HG03025 (cell line): ENCODE results near the gene TNK1.
"Not testable (repeated sequence)": the region's sequence is repeated elsewhere in the genome, so short reads cannot be mapped to it uniquely, and the experiment has no call there.

Experiments
- ATAC-seq: cut with Tn5 transposase; IDR thresholded peaks from one replicate; pipeline ENCODE4 v1.9.1; 2021; ENCODE audit warnings: mild to moderate bottlenecking, moderate library complexity; ENCODE audit not compliant: unreplicated experiment, low FRiP score

The TNK1 gene

DNA sequence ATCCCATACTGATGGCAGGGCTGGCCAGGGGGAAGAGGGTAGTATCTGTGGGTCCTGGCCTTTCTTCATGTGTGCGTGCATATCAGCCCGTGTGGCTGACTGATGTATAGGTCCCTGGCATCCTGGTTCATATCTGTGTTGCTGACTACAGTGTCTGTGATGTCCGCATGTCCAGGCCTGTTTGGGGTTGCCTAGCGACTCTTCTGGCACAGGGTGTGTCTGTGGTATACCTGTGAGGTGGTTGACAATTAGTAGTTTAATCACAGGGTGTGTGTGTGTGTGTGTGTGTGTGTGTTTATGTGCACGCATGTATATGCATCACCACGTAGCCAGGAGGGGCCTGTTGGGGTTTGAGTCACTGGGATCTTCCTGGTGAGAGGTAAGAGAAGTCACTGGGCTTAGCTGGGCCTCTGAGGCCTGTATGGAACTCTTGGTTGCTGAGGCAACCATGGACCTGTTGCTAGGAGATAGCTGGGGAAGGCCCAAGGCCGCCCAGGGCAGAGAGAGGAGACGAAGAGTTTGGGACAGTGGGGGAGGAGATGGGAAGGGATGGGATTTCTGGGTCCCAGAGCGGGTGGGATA is 26.5 kb upstream of the TNK1 start:
- no peak for ATAC-seq

DNA sequence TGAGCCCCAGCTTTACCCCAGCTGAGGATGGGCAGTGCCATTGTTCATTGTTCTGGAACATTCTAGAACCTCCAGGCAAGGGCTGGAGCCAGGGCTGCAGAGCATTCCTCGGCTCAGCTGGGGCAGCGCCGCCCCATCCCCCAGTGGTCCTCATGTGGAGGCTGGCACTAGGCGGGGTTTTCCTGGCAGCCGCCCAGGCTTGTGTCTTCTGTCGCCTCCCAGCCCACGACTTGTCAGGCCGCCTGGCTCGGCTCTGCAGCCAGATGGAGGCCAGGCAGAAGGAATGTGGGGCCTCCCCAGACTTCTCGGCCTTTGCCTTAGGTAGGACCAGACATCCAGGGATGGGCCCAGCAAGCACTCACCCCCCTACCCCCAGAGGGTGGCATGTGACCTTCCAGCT is 25.8 kb upstream of the TNK1 start, which contains the start of gene TMEM95:
TMEM95 (plus strand) TSS at position 104 of the 400 bp plus-strand sequence; CDS start at position 153, 49 bp downstream.
- ATAC-seq = no peak

DNA sequence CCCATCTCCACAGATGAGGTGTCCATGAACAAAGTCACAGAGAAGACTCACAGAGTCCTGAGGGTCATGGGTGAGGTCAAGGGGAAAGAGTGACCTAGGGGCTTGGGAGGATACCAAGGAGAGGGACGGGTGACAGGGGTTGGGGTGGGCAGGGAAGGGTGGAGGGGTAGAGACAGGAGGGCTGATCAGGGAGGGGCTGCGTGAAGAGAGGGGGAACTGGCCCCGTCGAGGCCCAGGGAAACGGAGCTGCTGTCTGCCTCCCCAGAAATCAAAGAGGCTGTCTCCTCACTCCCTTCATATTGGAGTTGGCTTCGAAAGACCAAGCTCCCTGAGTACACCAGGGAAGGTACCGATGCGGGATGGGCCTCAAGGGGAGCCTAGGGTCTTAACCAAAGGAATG is 25.3 kb upstream of the TNK1 start:
- ATAC-seq = no peak

DNA sequence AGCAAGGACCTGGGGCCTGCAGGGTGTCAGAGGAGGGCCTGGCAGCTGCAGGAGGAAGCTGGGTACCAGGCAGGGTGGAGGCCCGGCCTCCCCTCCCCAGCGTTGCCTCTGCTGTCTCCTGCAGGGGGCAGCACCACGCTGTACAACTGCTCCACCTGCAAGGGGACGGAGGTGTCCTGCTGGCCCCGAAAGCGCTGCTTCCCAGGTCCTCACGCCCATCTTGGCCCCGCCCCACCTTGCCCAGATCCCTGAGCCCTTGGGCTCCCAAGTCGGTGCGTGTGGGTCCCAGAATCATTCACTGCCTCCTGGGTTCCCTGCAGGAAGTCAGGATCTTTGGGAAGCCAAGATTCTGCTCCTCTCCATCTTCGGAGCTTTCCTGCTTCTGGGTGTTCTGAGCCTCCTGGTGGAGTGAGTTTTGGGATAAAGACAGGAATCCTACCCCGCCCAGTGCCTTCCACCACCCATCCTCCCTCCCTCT is 24.8 kb upstream of the TNK1 start:
- ATAC-seq = no peak

DNA sequence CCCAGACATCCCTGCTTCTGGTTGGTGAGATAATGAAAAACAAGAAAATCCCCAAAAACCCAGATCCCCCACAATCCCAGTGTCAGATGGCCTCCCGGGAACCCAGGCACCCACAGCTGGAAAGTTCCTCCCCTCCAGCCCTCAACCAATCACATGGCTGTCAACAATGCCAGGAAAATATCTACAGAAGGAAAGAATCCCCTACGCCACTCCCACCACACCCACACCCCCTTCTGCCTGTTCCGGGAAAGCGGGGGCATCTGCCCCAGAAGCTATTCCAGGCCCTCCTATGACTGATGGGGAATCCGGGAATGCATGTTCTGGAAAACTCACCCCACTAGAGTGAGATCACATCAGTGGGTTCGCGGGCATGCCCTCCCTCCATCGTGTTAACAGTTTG is 24.1 kb upstream of the TNK1 start:
- no peak for ATAC-seq

DNA sequence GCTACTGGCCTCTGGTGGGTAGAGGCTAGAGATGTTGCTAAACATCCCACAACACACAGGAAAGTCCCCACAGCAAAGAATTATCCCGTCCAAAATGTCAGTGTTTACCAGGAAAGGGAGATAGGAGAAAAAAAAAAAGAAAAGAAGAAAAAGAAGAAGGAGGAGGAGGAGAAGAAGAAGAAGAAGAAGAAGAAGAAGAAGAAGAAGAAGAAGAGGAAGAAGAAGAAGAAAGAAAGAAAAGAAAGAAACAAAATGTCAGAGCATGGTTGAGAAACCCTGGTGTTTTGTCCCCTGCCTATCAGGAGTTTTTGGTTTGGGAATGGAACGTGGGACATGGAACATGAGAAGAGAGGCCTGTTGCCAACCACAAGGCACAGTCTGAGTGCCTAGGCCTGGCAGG is 23.5 kb upstream of the TNK1 start:
- no peak for ATAC-seq

DNA sequence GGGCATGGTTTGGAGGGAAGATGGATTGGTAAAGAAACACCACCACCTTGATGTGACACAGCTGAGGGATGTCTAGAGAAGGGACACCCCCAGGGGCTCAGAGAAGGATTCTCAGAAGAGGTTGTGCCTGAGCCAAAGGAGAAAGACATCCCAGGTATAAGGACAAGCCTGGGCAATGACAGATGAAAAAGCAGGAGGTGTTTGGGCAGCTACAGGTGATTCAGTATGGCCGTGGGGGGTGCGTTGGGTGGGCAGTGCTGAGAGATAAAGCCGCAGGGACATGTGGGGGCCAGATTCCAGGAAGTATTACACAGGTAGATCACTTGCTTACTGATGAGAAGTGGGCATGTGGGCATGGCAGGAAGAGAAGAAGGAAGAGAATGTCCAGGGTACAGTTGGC is 19.0 kb upstream of the TNK1 start:
- ATAC-seq = no peak

DNA sequence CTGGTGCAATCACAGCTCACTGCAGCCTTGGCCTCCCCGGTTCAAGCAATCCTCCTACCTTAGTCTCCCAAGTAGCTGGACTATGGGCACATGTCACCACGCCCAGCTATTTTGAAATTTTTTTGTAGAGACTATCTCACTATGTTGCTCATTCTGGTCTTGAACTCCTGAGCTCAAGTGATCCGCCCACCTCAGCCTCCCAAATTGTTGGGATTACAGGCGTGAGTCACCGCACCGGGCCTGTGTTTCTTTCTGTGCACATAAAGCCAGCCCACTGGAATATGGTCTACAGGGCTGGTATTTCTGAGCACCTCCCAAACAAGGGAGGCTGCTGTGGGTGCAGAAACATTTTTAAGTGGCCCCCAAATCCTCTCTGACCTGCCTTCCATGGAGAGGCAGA is 17.6 kb upstream of the TNK1 start:
- ATAC-seq = no peak

DNA sequence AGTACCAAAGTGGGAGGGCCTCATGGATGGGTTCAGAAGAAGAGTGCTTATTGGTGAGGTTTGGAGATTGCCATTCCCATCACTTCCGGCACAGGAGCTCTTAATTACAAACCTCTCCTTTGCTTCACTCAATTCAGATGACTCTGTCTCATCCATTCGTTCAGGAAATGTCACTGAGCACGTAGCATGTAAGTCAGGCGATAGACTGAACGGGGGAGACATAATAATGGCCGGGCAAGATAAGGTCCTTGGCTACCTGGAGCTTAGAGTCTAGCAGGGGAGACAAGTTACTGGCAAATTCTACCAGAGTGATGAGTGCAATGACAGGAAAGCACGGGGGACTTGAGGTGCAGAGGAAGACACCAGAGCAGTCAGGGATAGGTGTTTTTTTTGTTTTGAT is 14.9 kb upstream of the TNK1 start:
- not testable (repeated sequence) for ATAC-seq

DNA sequence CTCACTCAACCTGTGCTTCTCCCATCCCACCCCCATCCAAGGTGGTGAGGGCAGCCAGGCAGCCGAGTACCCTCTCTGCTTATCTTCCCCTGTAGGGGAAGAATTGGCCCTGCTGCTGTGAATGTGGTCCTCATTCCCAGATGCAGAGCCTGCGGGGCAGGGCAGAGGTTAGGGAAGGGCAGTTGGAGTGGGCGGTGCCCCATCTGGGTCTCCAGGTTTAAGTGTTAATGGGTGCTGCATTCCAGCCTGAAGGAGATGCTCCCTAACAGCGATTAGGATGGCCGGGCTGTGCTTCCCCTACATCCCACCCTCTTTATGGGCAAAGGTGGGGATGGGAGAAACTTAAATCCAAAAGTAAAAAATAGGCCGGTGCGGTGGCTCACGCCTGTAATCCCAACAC is 13.8 kb upstream of the TNK1 start:
- ATAC-seq = no peak

DNA sequence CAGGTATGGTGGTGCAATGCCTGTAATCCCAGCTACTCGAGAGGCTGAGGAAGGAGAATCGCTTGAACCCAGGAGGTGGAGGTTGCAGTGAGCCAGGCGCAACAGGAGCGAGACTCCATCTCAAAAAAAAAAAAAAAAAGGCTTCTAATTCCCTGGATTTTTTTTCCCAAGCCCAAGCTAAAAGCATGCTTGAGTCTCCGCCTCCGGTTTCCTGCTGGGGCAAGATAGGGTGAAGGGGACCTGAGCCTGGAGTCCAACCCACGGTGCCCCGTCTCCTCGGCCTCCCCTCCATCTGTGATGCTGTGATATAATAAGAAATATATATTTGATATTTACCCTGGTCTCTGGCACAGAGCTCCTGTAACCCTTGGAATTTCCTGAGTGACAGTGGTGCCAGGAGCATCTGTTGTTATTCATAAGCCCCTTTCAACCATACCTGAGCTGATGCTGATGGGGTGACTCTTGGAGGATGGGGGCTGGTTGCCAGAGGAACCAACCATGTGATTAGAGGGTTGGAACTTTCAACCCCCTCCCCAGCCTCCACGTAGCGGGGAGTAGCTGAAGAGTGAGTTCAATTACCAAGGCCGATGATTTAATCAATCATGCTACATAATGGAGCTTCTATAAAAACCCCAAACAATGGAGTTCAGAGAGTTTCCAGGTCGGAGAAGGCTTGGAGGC is 12.8 kb upstream of the TNK1 start:
- ATAC-seq = no peak

DNA sequence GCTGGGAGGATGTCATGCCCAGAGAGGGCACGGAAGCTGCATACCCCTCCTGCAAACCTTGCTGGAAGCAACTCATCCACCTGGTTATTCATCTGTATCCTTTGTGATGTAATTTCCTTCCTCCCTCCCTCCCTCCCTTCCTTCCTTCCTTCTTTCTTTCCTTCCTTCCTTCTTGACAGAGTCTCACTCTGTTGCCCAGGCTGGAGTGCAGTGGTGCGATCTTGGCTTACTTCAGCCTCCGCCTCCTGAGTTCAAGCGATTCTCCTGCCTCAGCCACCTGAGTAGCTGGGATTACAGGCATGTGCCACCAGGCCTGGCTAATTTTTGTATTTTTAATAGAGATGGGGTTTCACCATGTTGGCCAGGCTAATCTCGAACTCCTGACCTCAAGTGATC is 12.3 kb upstream of the TNK1 start:
- not testable (repeated sequence) for ATAC-seq

DNA sequence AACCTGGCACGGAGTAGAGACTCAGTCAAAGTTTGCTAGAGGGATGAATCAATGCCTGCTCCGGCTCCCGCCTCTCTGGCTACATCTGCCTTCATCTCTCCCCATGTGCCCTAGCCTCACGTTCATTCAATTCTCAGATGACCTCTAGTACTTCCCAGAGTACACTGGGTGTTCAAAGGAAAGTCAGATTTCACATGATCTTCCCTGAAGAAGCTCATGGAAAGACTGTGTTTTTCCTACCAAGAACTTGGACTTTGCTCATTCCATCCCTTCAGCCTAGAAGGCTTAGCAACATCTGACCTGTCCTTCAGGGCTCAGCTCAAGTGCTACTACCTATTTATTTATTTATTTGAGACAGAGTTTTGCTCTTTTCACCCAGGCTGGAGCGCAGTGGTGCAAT is 11.1 kb upstream of the TNK1 start:
- ATAC-seq = no peak

DNA sequence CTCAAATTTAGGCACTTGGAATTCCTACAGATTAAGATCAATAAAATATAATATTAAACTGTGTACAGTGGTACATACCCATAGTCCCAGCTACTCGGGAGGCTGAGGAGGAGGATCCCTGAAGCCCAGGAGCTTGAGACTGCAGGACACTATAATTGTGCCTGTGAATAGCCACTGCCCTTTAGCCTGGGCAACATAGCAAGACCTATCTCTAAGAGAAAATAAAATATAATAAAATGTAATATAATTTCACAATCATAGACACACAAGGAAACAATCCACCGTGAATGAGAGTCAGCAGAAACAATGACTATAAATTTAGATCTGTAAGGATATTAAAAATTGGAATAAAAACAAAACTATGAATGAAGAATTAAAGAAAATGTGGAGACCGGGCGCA is 10.0 kb upstream of the TNK1 start:
- ATAC-seq = no peak

DNA sequence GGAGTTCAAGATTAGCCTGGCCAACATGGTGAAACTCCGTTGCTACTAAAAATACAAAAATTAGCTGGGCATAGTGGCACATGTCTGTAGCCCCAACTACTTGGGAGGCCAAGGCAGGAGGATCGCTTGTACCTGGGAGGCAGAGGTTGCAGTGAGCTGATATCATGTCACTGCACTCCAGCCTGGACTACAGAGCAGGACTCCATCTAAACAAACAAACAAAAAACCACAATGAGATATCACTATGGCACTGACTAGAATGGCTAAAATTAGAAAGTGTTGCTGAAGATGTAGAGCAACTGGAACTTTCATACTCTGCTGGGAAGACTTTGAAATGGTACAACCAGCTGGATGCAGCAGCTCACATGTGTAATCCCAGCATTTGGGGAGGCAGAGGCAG is 6.5 kb upstream of the TNK1 start:
- no peak for ATAC-seq

DNA sequence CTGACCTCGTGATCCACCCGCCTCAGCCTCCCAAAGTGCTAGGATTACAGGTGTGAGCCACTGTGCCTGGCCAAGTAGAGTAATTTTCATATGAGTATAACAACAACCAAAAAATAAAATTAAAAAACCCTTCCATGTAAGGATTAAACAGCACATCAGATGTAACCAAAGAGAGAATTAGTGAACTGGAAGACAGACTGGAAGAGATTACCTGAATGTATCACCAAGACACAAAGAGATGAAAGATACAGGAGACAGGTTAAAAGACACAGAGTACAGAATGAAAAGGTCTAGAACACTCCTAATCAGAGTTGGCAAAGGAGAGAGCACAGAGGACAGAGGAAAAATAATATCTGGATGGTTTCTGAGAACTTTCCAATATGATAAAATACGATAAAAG is 1.8 kb upstream of the TNK1 start:
- no peak for ATAC-seq

DNA sequence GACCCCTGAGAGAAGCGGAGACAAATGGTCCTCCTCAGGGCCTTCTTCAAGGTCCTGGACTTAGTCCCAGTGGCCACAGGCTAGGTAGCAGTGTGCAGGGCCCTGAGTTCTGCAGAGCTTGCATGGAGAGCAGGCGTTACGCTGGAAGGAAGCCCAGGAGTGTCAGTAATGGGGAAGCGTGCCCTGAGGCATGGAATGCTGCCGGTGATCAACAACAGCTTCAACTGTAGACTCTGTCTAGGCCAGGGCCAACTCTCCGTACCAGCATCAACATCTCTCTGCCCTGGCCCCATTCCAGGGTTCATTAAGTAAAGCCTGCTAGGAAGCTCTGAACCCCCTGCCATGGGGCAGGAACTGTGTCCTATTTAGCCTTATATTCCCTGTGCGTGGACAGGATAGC is 568 bp upstream of the TNK1 start:
- ATAC-seq = no peak

DNA sequence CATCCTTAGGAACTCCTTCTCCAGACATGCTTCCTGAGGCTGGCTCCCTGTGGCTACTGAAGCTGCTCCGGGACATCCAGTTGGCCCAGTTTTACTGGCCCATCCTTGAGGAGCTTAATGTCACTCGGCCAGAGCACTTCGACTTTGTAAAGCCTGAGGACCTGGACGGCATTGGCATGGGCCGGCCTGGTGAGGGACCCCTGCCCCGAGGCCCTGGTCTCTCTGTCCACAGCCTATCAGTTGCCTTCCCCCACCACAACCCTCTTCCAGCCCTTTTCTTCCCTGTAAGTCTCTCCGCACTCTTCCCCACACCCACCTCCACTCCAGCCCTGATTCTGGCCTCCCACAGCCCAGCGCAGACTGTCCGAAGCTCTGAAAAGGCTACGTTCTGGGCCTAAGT is 2.0 kb downstream of the TNK1 start:
- ATAC-seq = no peak

DNA sequence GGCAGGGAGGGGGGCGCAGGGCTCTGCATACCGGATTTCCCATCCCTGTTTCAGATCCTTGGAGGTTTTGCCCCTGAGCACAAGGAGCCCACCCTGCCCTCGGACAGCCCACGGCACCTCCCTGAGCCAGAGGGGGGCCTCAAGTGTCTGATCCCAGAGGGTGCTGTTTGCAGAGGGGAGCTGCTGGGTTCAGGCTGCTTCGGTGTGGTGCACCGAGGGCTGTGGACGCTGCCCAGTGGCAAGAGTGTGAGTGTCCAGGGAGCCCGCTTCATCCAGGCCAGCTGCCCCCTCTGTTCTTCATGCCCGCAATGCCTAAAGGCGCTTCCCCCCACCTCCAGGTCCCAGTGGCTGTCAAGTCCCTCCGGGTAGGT is 2.5 kb downstream of the TNK1 start:
- no peak for ATAC-seq

DNA sequence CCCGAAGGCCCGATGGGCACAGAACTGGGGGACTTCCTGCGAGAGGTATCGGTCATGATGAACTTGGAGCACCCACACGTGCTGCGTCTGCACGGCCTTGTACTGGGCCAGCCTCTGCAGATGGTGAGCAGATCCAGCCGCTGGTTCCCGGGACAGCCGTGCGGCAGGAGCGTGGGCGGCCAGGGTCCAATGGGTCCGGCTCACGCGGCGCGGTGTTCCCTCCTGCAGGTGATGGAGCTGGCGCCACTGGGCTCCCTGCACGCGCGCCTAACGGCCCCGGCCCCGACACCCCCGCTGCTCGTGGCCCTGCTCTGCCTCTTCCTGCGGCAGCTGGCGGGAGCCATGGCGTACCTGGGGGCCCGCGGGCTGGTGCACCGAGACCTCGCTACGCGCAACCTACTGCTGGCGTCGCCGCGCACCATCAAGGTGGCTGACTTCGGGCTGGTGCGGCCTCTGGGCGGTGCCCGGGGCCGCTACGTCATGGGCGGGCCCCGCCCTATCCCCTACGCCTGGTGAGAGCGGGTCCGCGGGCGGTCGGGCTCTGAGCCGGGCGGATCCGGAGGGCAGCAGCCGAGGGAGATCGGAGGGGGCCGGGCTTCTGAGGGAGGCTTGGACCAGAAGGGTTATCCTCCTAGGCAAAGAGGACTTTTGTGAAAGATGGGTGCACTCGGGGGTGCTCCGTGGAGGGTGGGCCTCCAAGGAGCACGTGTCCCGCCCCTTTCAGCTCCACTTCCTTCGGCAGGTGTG is 3.0 kb downstream of the TNK1 start:
- no peak for ATAC-seq

DNA sequence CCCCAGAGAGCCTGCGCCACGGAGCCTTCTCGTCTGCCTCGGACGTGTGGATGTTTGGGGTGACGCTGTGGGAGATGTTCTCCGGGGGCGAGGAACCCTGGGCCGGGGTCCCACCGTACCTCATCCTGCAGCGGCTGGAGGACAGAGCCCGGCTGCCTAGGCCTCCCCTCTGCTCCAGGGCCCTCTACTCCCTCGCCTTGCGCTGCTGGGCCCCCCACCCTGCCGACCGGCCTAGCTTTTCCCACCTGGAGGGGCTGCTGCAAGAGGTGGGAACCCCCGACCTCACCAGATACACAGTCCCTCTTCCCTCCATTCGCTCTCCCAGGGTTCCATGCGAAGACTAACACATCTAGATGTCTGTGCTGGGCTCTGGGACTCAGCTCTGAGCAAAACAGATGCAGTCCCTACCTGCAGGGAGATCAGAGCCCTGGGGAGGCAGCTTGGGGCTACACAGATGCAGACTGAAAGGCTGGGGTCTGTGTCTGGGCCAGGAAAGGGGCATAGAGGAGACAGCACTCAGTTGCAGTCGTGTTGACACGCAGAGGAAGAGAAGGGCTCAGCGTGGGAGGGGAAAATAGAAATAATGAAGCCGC is 3.7 kb downstream of the TNK1 start:
- no peak for ATAC-seq
